H1 (cell line): ENCODE data around the gene MRTFA.
"Not testable (repeated sequence)": the region's sequence is repeated elsewhere in the genome, so short reads cannot be mapped to it uniquely, and the experiment has no call there.

Experiments used
- CEBPB ChIP-seq: IDR thresholded peaks from 2 replicates; pipeline ENCODE4 v1.6.1; 2012; ENCODE audit warnings: low read depth, low read length
- CTCF ChIP-seq, 3 experiments: IDR thresholded peaks; 1 replicate in 2 of 3; 2 replicates in 1 of 3; pipeline versions ENCODE4 v1.5.1 to v1.6.1; 2011; ENCODE audit warnings: low read length in 3 of 3, mild to moderate bottlenecking in 3 of 3, inconsistent platforms in 2 of 3, low read depth in 1 of 3, moderate library complexity in 1 of 3; ENCODE audit not compliant: insufficient read depth in 1 of 3; ENCODE audit errors: control extremely low read depth in 1 of 3
- GABPA ChIP-seq: IDR thresholded peaks from 2 replicates; pipeline ENCODE4 v1.6.1; 2011; ENCODE audit warnings: mild to moderate bottlenecking, low read length, moderate library complexity, borderline replicate concordance; ENCODE audit not compliant: insufficient read depth
- KDM1A ChIP-seq: fragments of 200-600, 300-600 bp; sonication (generic); IDR thresholded peaks from 2 replicates; pipeline ENCODE4 v1.7.1; 2016; ENCODE audit warnings: mild to moderate bottlenecking, low read length, borderline replicate concordance
- TAF1 ChIP-seq: IDR thresholded peaks from 2 replicates; pipeline ENCODE4 v1.6.1; 2011; ENCODE audit warnings: mild to moderate bottlenecking, low read depth, low read length

- TF ChIP-seq GABPA; KDM1A; CTCF (IDR thresholded peaks at IDR 0.05; ENCODE audit: control extremely low read depth in 1 of 3, insufficient read depth in 1 of 3, low read depth in 1 of 3, low read length in 3 of 3); CEBPB; TAF1: not testable (repeated sequence)
Observed at GRCh38 chr22:40378448-40378847, 258.1 kb downstream of the MRTFA start.
